ENCODE data around the gene PPFIBP1. TPM values are rescaled to one million over a fixed set of nuclear protein-coding genes. Genes with fewer than 3 reads are reported as not detected.

PPFIBP1 gene
- total and polyA plus RNA-seq, 2 of the 8 experiments (the other 6 are each of a cell fraction or from before 2014, with no cell fraction given): 7.7 to 31.3 TPM

- POLR2A ChIA-PET (ENCODE audit: partially characterized antibody): interaction anchor here (0.7 kb wide), 1 partner anchor 177 kb away, joined by 4 read pairs; no protein-coding TSS in a partner anchor
- no peaks in the 10 kb centered on the region for H3K23me2 ChIP-seq (ENCODE audit: low read depth, low read length)
- H3K4me1 ChIP-seq (replicated peaks in 1 of 4; ENCODE audit: control insufficient read depth in 3 of 4, insufficient read depth in 4 of 4, low read length in 3 of 4): no peaks in the 10 kb centered on the region
- H4K8ac ChIP-seq (ENCODE audit: extremely low read depth, insufficient read depth, low read length): no peak overlapping the region
- H4K20me1 ChIP-seq (replicated peaks in 1 of 2; ENCODE audit: control insufficient read depth in 1 of 2, insufficient read depth in 2 of 2, low read length in 2 of 2): no peaks in the 10 kb centered on the region
- no peak overlapping the region for H3K9ac ChIP-seq (replicated peaks in 1 of 4; ENCODE audit: extremely low read depth in 1 of 4, low read depth in 3 of 4, low read length in 3 of 4)
- no peak for DNase-seq (ENCODE audit: low read depth in 1 of 2, low spot score in 2 of 2)
- no peaks in the 10 kb centered on the region for H3K36me3 ChIP-seq (ENCODE audit: control insufficient read depth in 2 of 4, insufficient read depth in 4 of 4, low read length in 3 of 4)
- H3K9me3 ChIP-seq (ENCODE audit: insufficient read depth in 2 of 2, low read depth in 1 of 2, low read length in 1 of 2): no peaks in the 10 kb centered on the region
- no peak overlapping the region for H2BK120ac ChIP-seq (replicated peaks; ENCODE audit: low read depth, low read length)
- H2AK5ac ChIP-seq (ENCODE audit: low read depth, low read length): no peak overlapping the region
- no peak overlapping the region for H2AFZ ChIP-seq (ENCODE audit: low read length)
- H3K18ac ChIP-seq (ENCODE audit: extremely low read depth, low read length): no peak overlapping the region
- no peak overlapping the region for H2BK5ac ChIP-seq (ENCODE audit: low read depth, low read length)
- no peak overlapping the region for H3K4ac ChIP-seq (replicated peaks; ENCODE audit: insufficient read length, low read depth, low read length)
- no peak overlapping the region for H3K14ac ChIP-seq (ENCODE audit: insufficient read length)
- H3K27ac ChIP-seq (ENCODE audit: low read depth, low read length): no peak overlapping the region
- no peak overlapping the region for H3K4me3 ChIP-seq (ENCODE audit: extremely low read depth in 1 of 4, insufficient read depth in 2 of 4, low read depth in 3 of 4, low read length in 4 of 4)
- H2BK20ac ChIP-seq (ENCODE audit: low read length): no peak overlapping the region
- no peak overlapping the region for H2BK15ac ChIP-seq (ENCODE audit: low read length)
- no peaks in the 10 kb centered on the region for H3K79me1 ChIP-seq (ENCODE audit: low read depth, low read length)
- H2BK12ac ChIP-seq (ENCODE audit: low read depth, low read length): no peak overlapping the region
- no peak overlapping the region for H4K91ac ChIP-seq (replicated peaks; ENCODE audit: insufficient read length, low read length)
- 82% methylated on average over 3 of the region's 3 CpGs; no CpG with 5 or more reads in 1 of the 2 experiments for WGBS, 2 experiments (ENCODE audit: extremely low coverage in 1 of 2, insufficient coverage in 1 of 2, insufficient read length in 1 of 2, insufficient replicate concordance in 2 of 2, low coverage in 1 of 2, low lambda C conversion rate in 2 of 2, missing lambda C conversion rate in 1 of 2)
- H3K27me3 ChIP-seq (replicated peaks in 1 of 4; ENCODE audit: control insufficient read depth in 3 of 4, extremely low read depth in 1 of 4, insufficient read depth in 3 of 4, low read length in 3 of 4): no peaks in the 10 kb centered on the region
- CTCF ChIA-PET (ENCODE audit: partially characterized antibody): no interaction called here
- H3K56ac ChIP-seq (replicated peaks; ENCODE audit: insufficient read length, low read depth, low read length): no peak overlapping the region
- no peak for FAIRE-seq
- no peak overlapping the region for H3K23ac ChIP-seq (ENCODE audit: insufficient read length)
- no peak overlapping the region for H4K5ac ChIP-seq (ENCODE audit: insufficient read length, low read depth, low read length)
- H3K79me2 ChIP-seq (ENCODE audit: control insufficient read depth in 1 of 2, insufficient read depth in 2 of 2, low read length in 2 of 2): 0 out of 4 replicates have a peak, but pooled peaks cover 0 to 2% of the 10 kb centered on the region in 2 experiments
- H3K4me2 ChIP-seq (ENCODE audit: insufficient read depth in 1 of 2, low read depth in 2 of 2, low read length in 2 of 2): no peak overlapping the region
- TF ChIP-seq SAP30 (IDR thresholded peaks at IDR 0.05; ENCODE audit: insufficient read depth, insufficient replicate concordance, low read length) (no peak), ATF2 (IDR thresholded peaks at IDR 0.05; ENCODE audit: low read length) (no peak)
These were observed 50.0 kb downstream of the PPFIBP1 start for GRCh38 chr12:27573972-27574371.

Measured in H1 (cell line).